ENCODE results near the gene HECTD3. TPM values are rescaled to one million over a fixed set of nuclear protein-coding genes. Genes with fewer than 3 reads are reported as not detected.
"Not testable (repeated sequence)": the region's sequence is repeated elsewhere in the genome, so short reads cannot be mapped to it uniquely, and the experiment has no call there.

HECTD3 gene
- total and polyA plus RNA-seq, 2 donors from 2014 or later: 27.5 to 42.1 TPM

DNA sequence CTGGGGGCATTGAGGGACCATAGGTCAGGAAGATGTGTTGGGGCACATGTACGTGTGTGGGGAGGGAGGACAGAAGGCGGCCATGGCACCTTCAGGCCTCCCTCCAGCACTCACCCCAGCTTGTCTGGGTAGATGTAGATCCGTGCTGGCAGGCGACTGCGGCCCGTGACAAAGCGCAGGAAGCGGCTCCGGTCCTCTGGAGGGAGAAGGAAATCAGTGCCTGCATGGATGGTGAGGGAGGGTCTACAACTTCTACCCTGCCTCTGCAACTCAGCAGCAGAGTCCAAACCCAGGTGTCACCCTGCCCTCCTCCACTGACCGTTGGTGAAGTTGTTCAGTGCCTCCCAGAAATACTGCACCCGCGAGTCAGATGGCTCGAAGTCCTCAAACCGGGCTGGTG is 7.4 kb downstream of the HECTD3 start:
- H3K36me3 ChIP-seq (ENCODE audit: control insufficient read depth in 2 of 3, insufficient read depth in 3 of 3, low read length in 3 of 3): peaks cover 10 to 48% (median 43%) of the 10 kb centered on the region in 3 donors
- DNase-seq (no peak), FAIRE-seq (no peak)
- H3K9me3 ChIP-seq (ENCODE audit: control insufficient read depth in 2 of 3, insufficient read depth in 1 of 3, low read length in 3 of 3): no peaks in the 10 kb centered on the region
- H3K9ac ChIP-seq (ENCODE audit: low read length in 3 of 3): no peak overlapping the region
- intact Hi-C loops (cut with DNase I): no loop called here
- H3K27me3 ChIP-seq (ENCODE audit: control insufficient read depth, insufficient read depth, low read length): no peaks in the 10 kb centered on the region
- no peak overlapping the region for H3K27ac ChIP-seq (ENCODE audit: low read depth in 2 of 2, low read length in 2 of 2)
- TF ChIP-seq, protein P1, sequence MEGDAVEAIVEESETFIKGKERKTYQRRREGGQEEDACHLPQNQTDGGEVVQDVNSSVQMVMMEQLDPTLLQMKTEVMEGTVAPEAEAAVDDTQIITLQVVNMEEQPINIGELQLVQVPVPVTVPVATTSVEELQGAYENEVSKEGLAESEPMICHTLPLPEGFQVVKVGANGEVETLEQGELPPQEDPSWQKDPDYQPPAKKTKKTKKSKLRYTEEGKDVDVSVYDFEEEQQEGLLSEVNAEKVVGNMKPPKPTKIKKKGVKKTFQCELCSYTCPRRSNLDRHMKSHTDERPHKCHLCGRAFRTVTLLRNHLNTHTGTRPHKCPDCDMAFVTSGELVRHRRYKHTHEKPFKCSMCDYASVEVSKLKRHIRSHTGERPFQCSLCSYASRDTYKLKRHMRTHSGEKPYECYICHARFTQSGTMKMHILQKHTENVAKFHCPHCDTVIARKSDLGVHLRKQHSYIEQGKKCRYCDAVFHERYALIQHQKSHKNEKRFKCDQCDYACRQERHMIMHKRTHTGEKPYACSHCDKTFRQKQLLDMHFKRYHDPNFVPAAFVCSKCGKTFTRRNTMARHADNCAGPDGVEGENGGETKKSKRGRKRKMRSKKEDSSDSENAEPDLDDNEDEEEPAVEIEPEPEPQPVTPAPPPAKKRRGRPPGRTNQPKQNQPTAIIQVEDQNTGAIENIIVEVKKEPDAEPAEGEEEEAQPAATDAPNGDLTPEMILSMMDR (IDR thresholded peaks at IDR 0.05; ENCODE audit: borderline replicate concordance, extremely low read depth, insufficient read depth): no peak
- no peak overlapping the region for H3K4me3 ChIP-seq (ENCODE audit: low read length in 3 of 3)
- no peaks in the 10 kb centered on the region for H3K4me1 ChIP-seq (ENCODE audit: control insufficient read depth in 2 of 3, insufficient read depth in 2 of 3, low read depth in 1 of 3, low read length in 3 of 3)

DNA sequence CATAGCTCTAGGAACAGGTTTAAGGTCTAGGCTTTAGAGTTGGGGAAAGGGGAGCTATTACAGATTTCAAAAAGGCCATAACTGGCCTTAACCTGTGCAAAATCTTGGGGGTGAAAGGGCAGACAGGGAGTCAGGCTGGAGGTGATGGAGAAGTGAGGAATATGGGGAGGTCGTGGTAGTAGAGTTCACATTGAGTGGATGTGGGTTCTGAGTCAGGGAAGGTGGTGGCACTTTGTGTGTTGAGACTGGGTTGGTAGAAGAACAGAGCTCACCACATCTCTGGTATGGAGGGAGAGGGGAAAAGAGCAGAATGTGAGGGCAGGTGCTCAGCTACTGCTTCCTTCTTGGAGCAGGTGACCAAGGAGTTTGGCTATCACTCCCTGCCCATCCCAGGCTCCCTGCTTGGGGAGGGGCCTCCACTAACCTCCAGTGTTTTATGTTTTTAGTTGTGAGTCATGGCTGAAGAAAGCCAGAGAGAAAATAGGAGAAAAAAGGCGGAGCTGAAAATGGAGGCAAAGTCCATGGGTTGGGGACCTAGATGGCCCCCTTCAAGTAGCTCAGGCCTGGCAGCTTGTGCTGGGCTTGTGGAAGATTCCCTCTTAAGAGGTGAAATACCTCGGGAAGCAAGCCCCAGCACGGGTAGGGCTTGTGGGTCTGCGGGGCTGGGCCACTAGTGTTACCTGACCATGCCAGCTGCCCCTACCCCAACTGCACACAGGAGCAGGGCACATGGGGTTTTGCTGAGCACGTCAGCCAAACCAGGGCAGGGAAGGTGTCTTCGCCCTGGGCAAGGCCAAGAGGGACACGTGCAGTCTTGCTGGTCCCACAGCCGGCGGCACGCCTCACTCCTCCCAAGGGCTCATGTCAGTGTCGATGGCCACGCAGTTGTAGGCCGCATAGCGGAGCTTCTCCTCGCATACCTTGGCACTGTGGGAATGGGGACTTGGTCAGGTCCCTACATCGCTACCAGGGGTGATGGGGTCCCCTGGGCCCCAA is 8.2 kb downstream of the HECTD3 start:
- Histone ChIP-seq H3K9me3 (ENCODE audit: control insufficient read depth in 2 of 3, insufficient read depth in 1 of 3, low read length in 3 of 3) (no peaks in the 10 kb centered on the region), H3K36me3 (ENCODE audit: control insufficient read depth in 2 of 3, insufficient read depth in 3 of 3, low read length in 3 of 3) (peaks cover 10 to 40% (median 35%) of the 10 kb centered on the region in 3 donors), H3K27me3 (ENCODE audit: control insufficient read depth, insufficient read depth, low read length) (no peaks in the 10 kb centered on the region), H3K9ac (ENCODE audit: low read length in 3 of 3) (no peak overlapping the region), H3K4me1 (ENCODE audit: control insufficient read depth in 2 of 3, insufficient read depth in 2 of 3, low read depth in 1 of 3, low read length in 3 of 3) (no peaks in the 10 kb centered on the region), H3K27ac (ENCODE audit: low read depth in 2 of 2, low read length in 2 of 2) (no peak overlapping the region), H3K4me3 (ENCODE audit: low read length in 3 of 3) (no peak overlapping the region)
- FAIRE-seq (no peak), DNase-seq (no peak)
- intact Hi-C loops (cut with DNase I): no loop called here
- TF ChIP-seq, protein P1 (IDR thresholded peaks at IDR 0.05; ENCODE audit: borderline replicate concordance, extremely low read depth, insufficient read depth): no peak

DNA sequence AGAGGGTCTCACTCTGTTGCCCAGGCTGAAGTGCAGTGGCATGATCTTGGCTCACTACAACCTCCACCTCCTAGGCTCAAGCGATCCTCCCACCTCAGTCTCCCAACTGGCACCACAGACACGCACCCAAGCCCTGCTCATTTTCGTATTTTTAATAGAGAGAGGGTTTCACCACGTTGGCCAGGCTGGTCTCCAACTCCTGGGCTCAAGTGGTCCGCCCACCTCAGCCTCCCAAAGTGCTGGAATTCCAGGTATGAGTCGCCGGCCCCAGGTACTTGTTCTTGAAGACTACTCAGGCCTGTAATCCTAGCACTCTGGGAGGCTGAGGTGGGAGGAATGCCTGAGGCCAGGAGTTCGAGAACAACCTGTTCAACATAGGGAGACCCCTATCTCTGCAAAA is 9.5 kb downstream of the HECTD3 start:
- DNase-seq; H3K27ac ChIP-seq (ENCODE audit: low read depth in 2 of 2, low read length in 2 of 2); H3K27me3 ChIP-seq (ENCODE audit: control insufficient read depth, insufficient read depth, low read length); intact Hi-C loops (cut with DNase I); H3K9ac ChIP-seq (ENCODE audit: low read length in 3 of 3); H3K9me3 ChIP-seq (ENCODE audit: control insufficient read depth in 2 of 3, insufficient read depth in 1 of 3, low read length in 3 of 3); FAIRE-seq; H3K4me3 ChIP-seq (ENCODE audit: low read length in 3 of 3); H3K4me1 ChIP-seq (ENCODE audit: control insufficient read depth in 2 of 3, insufficient read depth in 2 of 3, low read depth in 1 of 3, low read length in 3 of 3): not testable (repeated sequence)
- peaks cover 5 to 27% (median 22%) of the 10 kb centered on the region in 3 donors for H3K36me3 ChIP-seq (ENCODE audit: control insufficient read depth in 2 of 3, insufficient read depth in 3 of 3, low read length in 3 of 3)

DNA sequence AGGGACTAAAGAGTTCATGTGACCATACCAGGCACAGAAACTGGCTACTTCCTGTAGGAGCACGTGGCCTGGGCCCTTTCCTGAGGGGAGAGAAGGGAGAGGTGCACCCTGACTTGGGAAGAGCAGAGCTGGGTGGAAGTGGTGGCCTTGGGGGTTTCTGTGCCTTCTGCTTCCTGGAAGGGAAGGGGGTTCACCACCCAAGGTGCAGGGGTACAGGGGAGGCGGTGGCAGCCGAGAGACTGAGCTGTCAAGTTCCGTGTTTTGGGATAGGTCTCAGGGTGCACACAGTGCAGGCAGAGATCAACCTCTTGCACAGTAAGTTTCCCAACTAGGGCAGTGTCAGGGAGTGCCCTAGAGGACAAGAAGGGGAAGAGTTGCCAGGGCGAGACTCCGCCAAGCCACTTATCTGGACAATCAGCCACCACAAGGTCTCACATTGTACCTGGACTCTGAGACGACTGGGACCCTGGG is 10.1 kb downstream of the HECTD3 start:
- intact Hi-C loops (cut with DNase I): no loop called here
- Histone ChIP-seq H3K9me3 (ENCODE audit: control insufficient read depth in 2 of 3, insufficient read depth in 1 of 3, low read length in 3 of 3) (no peaks in the 10 kb centered on the region), H3K9ac (ENCODE audit: low read length in 3 of 3) (no peak overlapping the region), H3K27ac (ENCODE audit: low read depth in 2 of 2, low read length in 2 of 2) (no peak overlapping the region), H3K4me3 (ENCODE audit: low read length in 3 of 3) (no peak overlapping the region), H3K36me3 (ENCODE audit: control insufficient read depth in 2 of 3, insufficient read depth in 3 of 3, low read length in 3 of 3) (peaks cover 5 to 26% (median 21%) of the 10 kb centered on the region in 3 donors), H3K4me1 (ENCODE audit: control insufficient read depth in 2 of 3, insufficient read depth in 2 of 3, low read depth in 1 of 3, low read length in 3 of 3) (no peaks in the 10 kb centered on the region), H3K27me3 (ENCODE audit: control insufficient read depth, insufficient read depth, low read length) (no peaks in the 10 kb centered on the region)
- TF ChIP-seq, protein P1 (IDR thresholded peaks at IDR 0.05; ENCODE audit: borderline replicate concordance, extremely low read depth, insufficient read depth): no peak
- no peak for DNase-seq
- FAIRE-seq: no peak
